ENCODE data around the gene QPCT.
"Not testable (repeated sequence)": the region's sequence is repeated elsewhere in the genome, so short reads cannot be mapped to it uniquely, and the experiment has no call there.

Gene QPCT

GRCh38 chr2:37394796-37395555 lies 50.5 kb downstream of the QPCT start:
- no peak for DNase-seq

- DNase-seq = no peak
Measured at GRCh38 chr2:37396890-37397565, 52.6 kb downstream of the QPCT start.

- DNase-seq = no peak
Measured at GRCh38 chr2:37398990-37399389, 54.6 kb downstream of the QPCT start.

DNA sequence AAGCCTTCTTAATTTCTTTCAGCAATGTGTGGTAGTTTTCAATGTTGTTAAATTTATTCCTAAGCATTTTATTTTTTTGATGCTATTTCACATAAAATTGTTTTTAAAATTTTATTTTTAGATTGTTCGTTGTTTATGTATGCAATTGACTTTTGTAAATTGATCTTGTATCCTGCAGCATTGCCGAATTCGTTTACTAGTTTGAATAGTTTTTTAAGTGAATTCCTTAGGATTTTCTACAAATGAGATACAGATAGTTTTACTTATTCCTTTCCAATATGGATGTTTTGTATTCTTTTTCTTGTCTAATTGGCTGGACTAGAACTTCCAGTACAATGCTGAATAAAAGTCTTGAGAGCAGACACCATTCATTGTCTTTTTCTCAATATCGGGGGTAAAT lies 55.6 kb downstream of the QPCT start:
- no peak for DNase-seq

- DNase-seq = no peak
Measured at GRCh38 chr2:37402636-37403035, 58.2 kb downstream of the QPCT start.

DNA sequence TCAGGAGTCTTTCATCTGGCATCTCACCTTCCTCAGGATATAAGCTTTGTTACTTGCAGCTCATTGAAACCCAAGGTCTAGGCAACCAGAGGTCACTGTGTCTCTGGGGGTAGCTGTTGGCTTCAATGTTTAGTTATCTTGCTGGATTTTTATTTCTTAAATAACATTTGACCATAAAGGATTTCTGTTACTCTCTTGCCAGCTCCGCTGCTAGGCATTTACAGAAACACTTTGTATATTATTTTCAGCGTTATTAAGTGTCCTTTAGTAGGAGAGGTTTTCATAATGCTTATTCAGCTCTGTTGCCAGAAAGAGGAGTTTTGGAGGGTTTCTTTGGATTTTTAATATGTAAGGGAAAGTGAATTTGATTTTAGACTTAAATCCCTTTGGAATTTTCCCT lies 61.4 kb downstream of the QPCT start:
- DNase-seq = no peak

- DNase-seq = no peak
Measured at GRCh38 chr2:37412231-37412630, 67.8 kb downstream of the QPCT start.

DNA sequence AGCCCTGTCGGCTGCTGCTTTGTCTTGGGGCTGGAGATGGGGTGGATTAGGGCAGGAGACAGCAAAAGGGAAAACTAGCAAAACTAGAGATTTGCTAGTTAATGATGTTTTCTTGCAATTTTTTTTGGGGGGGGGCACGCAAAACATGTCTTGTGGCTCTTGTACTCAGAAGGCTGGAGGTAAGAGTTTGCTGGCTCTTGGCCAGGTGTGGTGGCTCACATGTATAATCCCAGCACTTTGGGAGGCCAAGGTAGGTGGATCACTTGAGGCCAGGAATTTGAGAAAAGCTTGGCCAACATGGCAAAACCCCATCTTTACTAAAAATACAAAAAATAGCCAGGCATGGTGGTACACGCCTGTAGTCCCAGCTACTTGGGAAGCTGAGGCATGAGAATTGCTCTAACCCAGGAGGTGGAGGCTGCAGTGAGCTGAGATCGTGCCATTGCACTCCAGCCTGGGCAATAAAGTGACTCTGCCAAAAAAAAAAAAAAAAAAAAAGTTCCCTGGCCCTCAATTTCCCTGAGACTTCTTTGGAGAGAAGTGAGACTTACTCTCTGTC lies 69.6 kb downstream of the QPCT start:
- not testable (repeated sequence) for DNase-seq

- no peak for DNase-seq
Measured at GRCh38 chr2:37414470-37414949, 70.1 kb downstream of the QPCT start.

DNA sequence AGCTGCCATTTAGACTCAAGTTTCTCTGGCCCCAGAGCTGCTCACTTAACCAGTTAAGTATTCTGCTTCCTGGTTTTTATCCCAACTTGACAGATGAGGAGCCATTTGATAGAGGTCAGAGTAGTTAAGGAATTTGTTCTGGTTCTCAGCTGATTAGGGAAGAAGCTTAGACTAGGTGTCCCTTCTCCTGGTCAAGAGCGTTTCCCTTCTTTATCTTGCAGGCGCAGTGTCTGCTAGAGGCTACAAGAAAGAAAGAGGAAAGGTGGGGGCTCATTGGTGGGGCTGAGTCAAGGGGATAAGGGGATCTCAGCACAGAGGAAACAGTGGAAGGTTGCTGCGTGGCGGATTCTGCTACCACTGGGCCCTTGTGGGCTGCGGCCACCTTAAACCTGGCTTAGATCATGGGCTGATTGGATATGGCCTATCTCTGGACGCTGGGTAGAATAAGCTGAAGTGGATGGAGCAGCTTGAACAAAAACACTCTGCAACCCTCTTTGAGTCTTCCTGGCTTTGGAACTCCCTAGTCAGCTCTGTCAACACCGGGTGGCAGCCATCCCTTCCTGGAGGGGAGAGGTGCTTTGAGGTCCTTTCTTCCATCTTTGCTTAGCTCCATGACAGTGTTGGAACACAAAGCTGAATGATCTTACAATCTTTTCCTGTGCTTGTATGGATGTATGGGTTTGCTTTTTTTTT lies 70.8 kb downstream of the QPCT start:
- DNase-seq = no peak

DNA sequence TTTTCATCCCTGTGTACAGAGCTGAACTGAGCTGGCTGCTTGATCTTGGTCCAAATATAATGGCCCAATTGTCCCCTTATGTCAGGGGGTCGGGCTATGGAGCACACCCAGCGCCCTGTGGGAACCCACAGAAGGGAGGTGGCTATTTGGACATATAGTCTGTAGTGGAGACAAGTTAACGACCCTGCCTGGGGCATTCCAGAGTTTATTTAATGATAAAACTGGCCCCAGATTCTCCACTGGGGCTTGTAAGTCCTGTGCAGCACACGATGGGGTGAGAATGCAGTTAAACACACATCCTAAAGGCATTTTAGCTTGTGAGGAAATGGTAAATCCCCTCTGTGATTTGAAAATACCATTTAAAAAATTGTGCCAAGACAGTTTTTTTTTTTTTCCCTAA lies 72.9 kb downstream of the QPCT start:
- DNase-seq = no peak

GRCh38 chr2:37418956-37419355 lies 74.5 kb downstream of the QPCT start:
- no peak for DNase-seq

DNA sequence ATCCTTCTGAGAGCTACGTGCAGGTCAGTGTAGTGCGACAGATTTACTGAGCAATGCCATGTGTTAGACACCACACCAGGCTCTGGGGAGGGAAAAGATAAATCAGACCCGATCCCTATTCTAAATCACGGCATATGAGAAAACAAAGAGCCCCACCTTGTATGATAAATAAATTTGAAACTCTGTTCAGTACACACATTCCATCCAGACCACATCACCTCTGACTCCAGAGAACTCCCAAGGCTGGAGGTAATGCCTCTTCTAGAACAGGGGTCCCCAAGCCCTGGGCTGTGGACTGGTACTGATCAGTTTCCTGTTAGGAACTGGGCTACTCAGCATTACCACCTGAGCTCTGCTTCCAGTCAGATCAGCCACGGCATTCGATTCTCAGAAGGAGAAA lies 77.3 kb downstream of the QPCT start:
- DNase-seq = no peak

- no peak for DNase-seq
Measured at GRCh38 chr2:37422816-37423215, 78.4 kb downstream of the QPCT start.

All from activated naive CD4-positive, alpha-beta T cell treated with anti-CD3 and anti-CD28 coated beads, Interleukin-2, amount 50 U/mL, for 16 hours (primary cell).